GM12878 (cell line): ENCODE data around the gene UGT2B10. TPM values are rescaled to one million over a fixed set of nuclear protein-coding genes. Genes with fewer than 3 reads are reported as not detected.

Experiments
- ATAC-seq: fragments of 200-7000 bp; cut with Tn5 transposase; 3 replicates; pipeline ENCODE4 v1.9.1; 2020; ENCODE audit warnings: mild to moderate bottlenecking, moderate library complexity
- BruUV-seq: library from RNA; stranded (reverse); fragments of 400-500 nt; replicated peaks from 2 replicates; lab custom pipeline; 2021; lab: Mats Ljungman, UMichigan
- CTCF ChIA-PET: fragments of 300-600 bp; sonication (Branson Sonifier 250); formaldehyde crosslinking; extraction: SDS; loops from one replicate; lab custom pipeline; 2021; ENCODE audit warnings: inconsistent platforms; lab: Yijun Ruan, JAX
- POLR2A ChIA-PET: fragments of 350-600 bp; formaldehyde crosslinking; extraction: SDS; loops from one replicate; lab custom pipeline; 2021; ENCODE audit warnings: inconsistent platforms; lab: Charles Lee
- RAD21 ChIA-PET: fragments of 300-600 bp; sonication (Branson Sonifier 250); formaldehyde crosslinking; loops from one replicate; lab custom pipeline; 2023; ENCODE audit warnings: antibody characterized with exemption; ENCODE audit not compliant: unreplicated experiment; lab: Charles Lee
- SMC1A ChIA-PET: fragments of 300-600 bp; sonication (Branson Sonifier 250); formaldehyde crosslinking; loops from one replicate; lab custom pipeline; 2023; ENCODE audit not compliant: unreplicated experiment, uncharacterized antibody; lab: Charles Lee
- DNase-seq: peaks from one replicate; pipeline ENCODE4 v3.0.0-alpha.2; 2011; ENCODE audit warnings: low read depth, low spot score
- FAIRE-seq: peaks from 3 replicates; lab custom pipeline; 2011; peaks lifted over from hg19 to GRCh38; lab: Jason Lieb, UNC
- H2AFZ ChIP-seq: 2 replicates; pipeline ENCODE4 v1.6.0; 2011; ENCODE audit warnings: low read depth, low read length, control low read depth; ENCODE audit not compliant: control insufficient read depth
- H3K27ac ChIP-seq: 2 replicates; pipeline ENCODE4 v1.5.1; 2011; ENCODE audit warnings: control low read depth; ENCODE audit not compliant: control insufficient read depth, insufficient read depth
- H3K27me3 ChIP-seq, 2 experiments: replicated peaks in 1 of 2; 2 replicates each; pipeline versions ENCODE4 v1.6.0 to v1.6.1; 2011; ENCODE audit warnings: low read length in 1 of 2; ENCODE audit not compliant: control insufficient read depth in 2 of 2, insufficient read depth in 2 of 2
- H3K36me3 ChIP-seq, 2 experiments: 2 replicates each; pipeline ENCODE4 v1.5.1; 2011; ENCODE audit warnings: low read length in 1 of 2; ENCODE audit not compliant: control insufficient read depth in 2 of 2, insufficient read depth in 2 of 2
- H3K4me1 ChIP-seq: 2 replicates; pipeline ENCODE4 v1.6.1; 2011; ENCODE audit warnings: mild to moderate bottlenecking, low read length, moderate library complexity, mixed read lengths; ENCODE audit not compliant: control insufficient read depth, insufficient read depth
- H3K4me2 ChIP-seq: 2 replicates; pipeline ENCODE4 v1.6.0; 2011; ENCODE audit warnings: control low read depth; ENCODE audit not compliant: control insufficient read depth, insufficient read depth
- H3K4me3 ChIP-seq: fragments of 200-600 bp; sonication (generic); 2 replicates; pipeline ENCODE4 v1.5.1; 2016
- H3K79me2 ChIP-seq: 2 replicates; pipeline ENCODE4 v1.6.0; 2011; ENCODE audit warnings: low read length; ENCODE audit not compliant: control insufficient read depth, insufficient read depth
- H3K9ac ChIP-seq: 2 replicates; pipeline ENCODE4 v1.8.0; 2011; ENCODE audit warnings: low read length, control low read depth, mixed read lengths; ENCODE audit not compliant: control insufficient read depth, insufficient read depth
- H3K9me3 ChIP-seq: replicated peaks from 3 replicates; pipeline ENCODE4 v1.5.1; 2011; ENCODE audit warnings: mild to moderate bottlenecking, low read length; ENCODE audit not compliant: control insufficient read depth, insufficient read depth
- H4K20me1 ChIP-seq: 2 replicates; pipeline ENCODE4 v1.6.0; 2011; ENCODE audit not compliant: control insufficient read depth, insufficient read depth
- CBFB ChIP-seq: IDR thresholded peaks from 2 replicates; pipeline ENCODE4 v1.6.1; 2016; ENCODE audit warnings: antibody characterized with exemption, low read depth
- CBX3 ChIP-seq: fragments of 200-600 bp; sonication (generic); IDR thresholded peaks from 2 replicates; pipeline ENCODE4 v1.6.1; 2016; ENCODE audit warnings: low read depth, borderline replicate concordance
- CHD1 ChIP-seq: IDR thresholded peaks from 2 replicates; pipeline ENCODE4 v1.6.1; 2012; ENCODE audit warnings: low read depth, low read length, improper control_type of control experiment
- CUX1 ChIP-seq: IDR thresholded peaks from 2 replicates; pipeline ENCODE4 v1.6.1; 2012; ENCODE audit warnings: improper control_type of control experiment, low read depth, low read length; ENCODE audit not compliant: insufficient replicate concordance
- DPF2 ChIP-seq: fragments of 450-650 bp; IDR thresholded peaks from 2 replicates; pipeline ENCODE4 v1.6.1; 2017; ENCODE audit warnings: mild to moderate bottlenecking
- EP300 ChIP-seq, 2 experiments: fragments of 150-350 bp in 1 of 2; IDR thresholded peaks; 2 replicates each; pipeline ENCODE4 v1.6.1; 2011 to 2012; ENCODE audit warnings: low read depth in 2 of 2, low read length in 2 of 2, borderline replicate concordance in 1 of 2, improper control_type of control experiment in 1 of 2, inconsistent platforms in 1 of 2; ENCODE audit not compliant: control insufficient read depth in 1 of 2
- FOXK2 ChIP-seq: fragments of 450-650 bp; IDR thresholded peaks from 2 replicates; pipeline ENCODE4 v1.6.1; 2017; ENCODE audit warnings: mild to moderate bottlenecking, moderate library complexity
- HSF1 ChIP-seq: fragments of 150-350 bp; IDR thresholded peaks from 2 replicates; pipeline ENCODE4 v1.6.1; 2014; ENCODE audit warnings: mild to moderate bottlenecking, low read depth, low read length
- RBBP5 ChIP-seq: fragments of 200-600 bp; sonication (generic); conservative IDR thresholded peaks from 2 replicates; pipeline ENCODE4 v1.6.1; 2016
- SMC3 ChIP-seq: IDR thresholded peaks from 2 replicates; pipeline ENCODE4 v1.6.1; 2011; ENCODE audit warnings: low read length, improper control_type of control experiment, borderline replicate concordance
- WGBS: methylation state at CpG from one replicate; pipeline ENCODE4 v1.1.6; 2016; ENCODE audit warnings: low lambda C conversion rate; ENCODE audit not compliant: insufficient replicate concordance, insufficient coverage; ENCODE audit errors: missing lambda C conversion rate; 5-methylcytosine and 5-hydroxymethylcytosine counted together
- in situ Hi-C: fragments of 300-500 bp; cut with MboI; formaldehyde crosslinking; loops from 9 replicates; pipeline ENCODE4 v1.14.3; 2018; ENCODE audit warnings: mixed read lengths
- intact Hi-C: fragments of 100-400 bp; cut with micrococcal nuclease; formaldehyde crosslinking; loops from one replicate; pipeline ENCODE4 v1.14.2; 2022; ENCODE audit not compliant: unreplicated experiment
- polyA plus RNA-seq, 11 experiments: library from polyadenylated mRNA; depleted of rRNA in 4 of 11; unstranded in 6 of 11; stranded (reverse) in 5 of 11; fragments of >200 nt; fragmentation: Nextera tagmentation in 4 of 11; fragmentation: Illumina TruSeq in 1 of 11; extraction: Ambion mirVana in 4 of 11; extraction: Trizol in 1 of 11; gene quantifications; 1 replicate in 1 of 11; 2 replicates in 10 of 11; pipeline versions ENCODE4 v1.2.1 to v1.2.3, GENCODE V29; 2011 to 2016; ENCODE audit warnings: inconsistent platforms in 2 of 11, missing spikeins in 2 of 11, low read depth in 1 of 11
- small RNA-seq: library from RNA; depleted of rRNA; stranded (forward); fragments of <200 nt; gene quantifications from one replicate; pipeline ENCODE3, GENCODE V24; 2014
- total RNA-seq, 4 experiments: library from RNA; depleted of rRNA in 3 of 4; stranded (reverse); fragments of >200 nt in 3 of 4; fragmentation: Illumina TruSeq in 1 of 4; extraction: Trizol in 1 of 4; gene quantifications; 2 replicates each; pipeline versions ENCODE4 v1.2.1 to v1.2.3, GENCODE V29; 2013 to 2021

UGT2B10 gene
- total and polyA plus RNA-seq, 10 of the 15 experiments (the other 5 are each of a cell fraction or from before 2014, with no cell fraction given), result not detected

- Histone ChIP-seq H3K4me3 (no peak overlapping the region), H3K79me2 (no peaks in the 10 kb centered on the region), H2AFZ (no peak overlapping the region), H3K4me2 (no peak overlapping the region), H3K27ac (no peak overlapping the region), H3K36me3 (no peaks in the 10 kb centered on the region), H4K20me1 (no peaks in the 10 kb centered on the region), H3K9me3 (no peaks in the 10 kb centered on the region), H3K27me3 (no peaks in the 10 kb centered on the region), H3K9ac (no peak overlapping the region), H3K4me1 (no peaks in the 10 kb centered on the region)
- in situ Hi-C loops, result no loop called here
- 0% methylated on average over 2 of the region's 2 CpGs for WGBS
- no TSS peak for BruUV-seq
- DNase-seq (no peak), FAIRE-seq (no peak), ATAC-seq (no peak)
- ChIA-PET POLR2A (no interaction called here), RAD21 (no interaction called here), CTCF (no interaction called here), SMC1A (no interaction called here)
- intact Hi-C loops, result no loop called here
- TF ChIP-seq DPF2, result no peak
- TF ChIP-seq RBBP5, result no peak
- no peak for TF ChIP-seq SMC3
- no peak for TF ChIP-seq CBFB
- no peak for TF ChIP-seq CHD1
- TF ChIP-seq FOXK2, result no peak
- no peak for TF ChIP-seq EP300 (IDR thresholded peaks at IDR 0.05; ENCODE audit: borderline replicate concordance in 1 of 2, control insufficient read depth in 1 of 2, low read depth in 2 of 2, low read length in 2 of 2)
- TF ChIP-seq CUX1, result no peak
- no peak for TF ChIP-seq CBX3
- TF ChIP-seq HSF1, result no peak
Measured at GRCh38 chr4:68878048-68878447, 62.3 kb downstream of the UGT2B10 start.

Small RNA genes lying within 50 kb of the gene (small RNA-seq; reads per million reads assigned to genes)
- gene AC021146.4 (not detected), gene AC021146.9 (not detected)

Other genes starting within 250 kb of the UGT2B10 start
- not detected in 2 replicates for gene UGT2B17, start 239.7 kb upstream of the UGT2B10 start, total RNA-seq (2014; rRNA removed)
- not detected in 2 replicates for gene UGT2B17, start 239.7 kb upstream of the UGT2B10 start, total RNA-seq (2014; rRNA removed; fragmentation: Illumina TruSeq; extraction: Trizol)
- 0.15 TPM in 1 of 2 replicates, not detected in the other for gene UGT2B17, start 239.7 kb upstream of the UGT2B10 start, total RNA-seq (2021)
- not detected in 2 replicates for gene UGT2B17, start 239.7 kb upstream of the UGT2B10 start, polyA plus RNA-seq (2011; rRNA removed)
- gene UGT2B17, start 239.7 kb upstream of the UGT2B10 start, polyA plus RNA-seq (2014; fragmentation: Illumina TruSeq; extraction: Trizol), result not detected in 2 replicates
- not detected for gene UGT2B17, start 239.7 kb upstream of the UGT2B10 start, polyA plus RNA-seq (2014; fragmentation: Nextera tagmentation; extraction: Ambion mirVana)
- gene UGT2B17, start 239.7 kb upstream of the UGT2B10 start, polyA plus RNA-seq (2014; rRNA removed), result not detected in 2 replicates
- not detected for gene UGT2B17, start 239.7 kb upstream of the UGT2B10 start, polyA plus RNA-seq (2016; fragmentation: Nextera tagmentation; extraction: Ambion mirVana)
- gene UGT2B15, start 145.3 kb upstream of the UGT2B10 start, total RNA-seq (2014; rRNA removed), result not detected in 2 replicates
- gene UGT2B15, start 145.3 kb upstream of the UGT2B10 start, total RNA-seq (2014; rRNA removed; fragmentation: Illumina TruSeq; extraction: Trizol), result not detected in 2 replicates
- 0.27 TPM in 1 of 2 replicates, not detected in the other for gene UGT2B15, start 145.3 kb upstream of the UGT2B10 start, total RNA-seq (2021)
- not detected in 2 replicates for gene UGT2B15, start 145.3 kb upstream of the UGT2B10 start, polyA plus RNA-seq (2011; rRNA removed)
- gene UGT2B15, start 145.3 kb upstream of the UGT2B10 start, polyA plus RNA-seq (2014; fragmentation: Illumina TruSeq; extraction: Trizol), result not detected in 2 replicates
- not detected for gene UGT2B15, start 145.3 kb upstream of the UGT2B10 start, polyA plus RNA-seq (2014; fragmentation: Nextera tagmentation; extraction: Ambion mirVana)
- not detected in 2 replicates for gene UGT2B15, start 145.3 kb upstream of the UGT2B10 start, polyA plus RNA-seq (2014; rRNA removed)
- gene UGT2B15, start 145.3 kb upstream of the UGT2B10 start, polyA plus RNA-seq (2016; fragmentation: Nextera tagmentation; extraction: Ambion mirVana), result not detected
- 0.11 TPM in 2 replicates for gene UGT2A3, start 135.8 kb downstream of the UGT2B10 start, total RNA-seq (2014; rRNA removed)
- gene UGT2A3, start 135.8 kb downstream of the UGT2B10 start, total RNA-seq (2014; rRNA removed; fragmentation: Illumina TruSeq; extraction: Trizol), result 0.09 TPM in 1 of 2 replicates, not detected in the other
- not detected in 2 replicates for gene UGT2A3, start 135.8 kb downstream of the UGT2B10 start, total RNA-seq (2021)
- 0.04 and 0.06 TPM in 2 replicates for gene UGT2A3, start 135.8 kb downstream of the UGT2B10 start, polyA plus RNA-seq (2011; rRNA removed)
- 0.12 and 0.13 TPM in 2 replicates for gene UGT2A3, start 135.8 kb downstream of the UGT2B10 start, polyA plus RNA-seq (2014; fragmentation: Illumina TruSeq; extraction: Trizol)
- under 1 TPM; 0.05 to 0.18 TPM for gene UGT2A3, start 135.8 kb downstream of the UGT2B10 start, polyA plus RNA-seq (2014; fragmentation: Nextera tagmentation; extraction: Ambion mirVana)
- 0.09 TPM in 1 of 2 replicates, not detected in the other for gene UGT2A3, start 135.8 kb downstream of the UGT2B10 start, polyA plus RNA-seq (2014; rRNA removed)
- gene UGT2A3, start 135.8 kb downstream of the UGT2B10 start, polyA plus RNA-seq (2016; fragmentation: Nextera tagmentation; extraction: Ambion mirVana), result under 1 TPM in 1 of 2 experiments, not detected in 1; 0.08 TPM